HG02884 (cell line): ENCODE measurements around the gene XPR1.
"Not testable (repeated sequence)": the region's sequence is repeated elsewhere in the genome, so short reads cannot be mapped to it uniquely, and the experiment has no call there.

Experiments used
- ATAC-seq: cut with Tn5 transposase; IDR thresholded peaks from one replicate; pipeline ENCODE4 v1.9.1; 2021; ENCODE audit warnings: mild to moderate bottlenecking, moderate library complexity; ENCODE audit not compliant: unreplicated experiment

XPR1 gene

DNA sequence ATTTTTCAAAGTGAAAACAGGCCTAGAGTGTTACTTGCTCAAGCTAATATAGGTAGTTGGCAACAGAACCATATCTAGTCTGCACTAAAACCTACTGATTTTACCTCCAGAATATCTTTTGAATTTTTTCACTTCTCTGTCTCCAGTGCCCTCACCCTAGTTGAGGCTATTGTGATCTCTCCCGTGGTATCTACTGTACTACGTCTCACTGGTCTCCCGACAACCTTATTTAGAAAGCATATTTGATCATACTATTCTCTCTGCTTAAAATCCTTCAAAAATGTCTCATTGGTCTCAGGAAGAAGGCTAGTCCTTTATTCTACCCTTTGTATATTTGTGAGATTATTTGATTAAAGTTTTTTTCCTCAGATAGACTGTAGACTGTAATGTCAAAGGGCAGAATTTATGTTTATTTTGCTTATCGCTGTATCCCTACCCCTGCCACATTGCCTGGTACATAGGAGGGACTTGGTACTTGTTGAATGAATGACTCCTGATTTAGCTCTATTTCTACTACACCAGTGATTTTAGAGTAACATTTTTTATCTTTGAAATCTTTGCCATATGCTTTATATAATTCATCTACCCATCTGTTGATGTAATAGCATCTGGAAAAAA is 145.4 kb downstream of the XPR1 start:
- ATAC-seq: no peak

GRCh38 chr1:180778782-180779398 is 147.1 kb downstream of the XPR1 start:
- ATAC-seq: no peak

- ATAC-seq: no peak
Measured at GRCh38 chr1:180779584-180779983, 147.8 kb downstream of the XPR1 start.

GRCh38 chr1:180781718-180782117 is 149.9 kb downstream of the XPR1 start:
- ATAC-seq: no peak

GRCh38 chr1:180785291-180785690 is 153.5 kb downstream of the XPR1 start:
- no peak for ATAC-seq

DNA sequence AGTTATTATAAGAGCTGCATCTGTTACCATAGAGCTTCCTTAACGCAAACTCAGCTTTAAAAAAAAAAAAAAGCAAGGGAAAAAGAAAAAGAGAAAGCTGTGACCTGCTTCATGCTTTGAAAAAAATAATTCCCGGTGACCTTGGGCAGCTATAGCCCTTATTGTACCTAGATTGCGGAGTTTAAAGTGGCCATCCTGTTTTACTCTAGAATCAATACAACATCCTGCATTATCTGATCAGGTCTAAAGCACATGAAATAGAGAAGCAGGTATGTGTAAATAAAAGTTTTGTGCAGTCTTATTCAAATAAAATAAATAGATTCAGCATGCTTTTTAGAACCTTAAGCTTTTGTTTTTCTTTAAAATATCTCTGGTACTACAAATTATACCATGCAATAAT is 154.1 kb downstream of the XPR1 start:
- no peak for ATAC-seq

DNA sequence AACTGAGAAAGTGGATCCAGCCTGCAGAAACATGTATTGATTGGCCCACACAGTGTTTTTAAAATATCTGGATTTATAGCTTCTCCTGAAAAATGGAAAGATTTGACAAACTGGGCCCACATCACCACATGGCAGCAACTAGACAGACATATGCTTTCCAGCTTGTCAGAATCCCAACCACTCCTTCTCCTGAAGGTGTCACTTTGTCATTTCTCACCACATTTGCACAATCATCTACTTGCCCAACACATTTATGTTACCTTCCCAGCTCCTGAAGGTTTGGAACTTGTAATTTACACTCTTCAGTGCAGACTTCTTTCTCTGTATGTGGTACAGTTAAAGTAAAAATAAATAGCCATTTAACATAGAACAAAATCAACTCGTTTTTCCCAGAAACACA is 154.8 kb downstream of the XPR1 start:
- ATAC-seq: no peak

GRCh38 chr1:180787628-180788307 is 155.9 kb downstream of the XPR1 start:
- ATAC-seq: no peak

DNA sequence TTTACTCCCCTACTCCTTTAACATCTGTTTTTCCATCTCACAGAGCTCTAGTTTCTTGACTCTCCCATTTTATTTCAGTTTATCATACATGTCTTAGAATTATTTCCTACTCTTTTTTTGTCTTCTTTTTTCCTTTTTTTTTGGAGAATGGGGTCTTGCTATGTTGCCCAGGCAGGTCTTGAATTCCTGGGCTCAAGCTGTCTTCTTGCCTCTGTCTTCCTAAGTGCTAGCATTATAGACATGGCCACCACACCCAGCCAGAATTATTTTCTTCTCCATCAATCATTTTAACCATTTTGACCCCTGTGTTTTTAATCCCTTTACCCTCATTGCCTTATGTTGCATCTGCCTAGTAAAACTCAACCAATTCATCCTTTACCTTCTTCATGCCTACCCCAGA is 157.6 kb downstream of the XPR1 start:
- ATAC-seq: no peak

DNA sequence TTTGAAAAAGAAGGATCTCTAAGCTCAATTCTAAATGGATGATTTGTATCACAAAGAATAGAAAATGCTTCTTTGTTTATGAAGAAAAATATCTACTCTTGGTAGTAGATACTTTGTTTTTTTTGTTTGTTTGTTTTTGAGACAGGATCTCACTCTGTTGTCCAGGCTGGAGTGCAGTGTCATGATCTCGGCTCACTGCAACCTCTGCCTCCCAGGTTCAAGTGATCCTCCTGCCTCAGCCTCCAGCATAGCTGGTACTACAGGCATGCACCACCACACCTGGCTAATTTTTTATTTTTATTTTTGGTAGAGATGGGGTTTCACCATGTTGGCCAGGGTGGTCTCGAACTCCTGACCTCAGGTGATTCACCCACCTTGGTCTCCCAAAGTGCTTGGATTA is 159.3 kb downstream of the XPR1 start:
- ATAC-seq: not testable (repeated sequence)

GRCh38 chr1:180791806-180792205 is 160.0 kb downstream of the XPR1 start:
- no peak for ATAC-seq

GRCh38 chr1:180793451-180793850 is 161.6 kb downstream of the XPR1 start:
- no peak for ATAC-seq

DNA sequence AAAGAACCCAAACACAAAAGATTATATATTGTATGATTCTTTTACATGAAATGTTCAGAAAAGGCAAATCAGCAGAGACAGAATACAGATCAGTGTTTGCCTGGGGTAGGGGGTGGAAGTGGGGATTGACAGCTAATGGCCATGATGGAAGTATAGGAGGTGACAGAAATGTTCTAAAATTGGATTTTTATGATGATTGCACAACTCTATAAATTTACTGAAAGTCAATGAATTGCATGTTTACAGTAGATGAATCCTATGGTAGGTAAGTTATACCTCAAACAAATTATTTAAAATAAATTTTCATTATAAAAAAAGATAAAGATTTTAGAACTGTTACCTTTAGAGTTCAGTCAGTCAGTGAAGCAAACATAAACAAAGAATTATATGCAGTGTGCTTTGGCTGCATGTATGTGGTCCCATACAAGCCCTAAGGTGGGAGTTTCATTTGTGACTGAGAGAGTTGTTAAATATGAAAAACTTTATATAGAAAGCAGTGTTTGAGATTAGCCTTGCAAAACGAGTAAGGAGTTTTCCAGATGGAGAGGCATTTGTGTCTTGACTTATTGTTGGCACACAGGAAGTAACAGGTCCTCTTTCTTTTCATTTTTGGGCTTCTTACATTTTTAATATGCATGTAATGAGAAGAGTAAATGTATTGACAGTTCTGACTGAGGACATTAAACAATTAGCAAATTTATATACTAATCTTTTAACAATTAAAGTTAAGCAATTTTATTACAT is 165.2 kb downstream of the XPR1 start:
- no peak for ATAC-seq

- ATAC-seq: no peak
Measured at GRCh38 chr1:180800945-180801344, 169.1 kb downstream of the XPR1 start.

DNA sequence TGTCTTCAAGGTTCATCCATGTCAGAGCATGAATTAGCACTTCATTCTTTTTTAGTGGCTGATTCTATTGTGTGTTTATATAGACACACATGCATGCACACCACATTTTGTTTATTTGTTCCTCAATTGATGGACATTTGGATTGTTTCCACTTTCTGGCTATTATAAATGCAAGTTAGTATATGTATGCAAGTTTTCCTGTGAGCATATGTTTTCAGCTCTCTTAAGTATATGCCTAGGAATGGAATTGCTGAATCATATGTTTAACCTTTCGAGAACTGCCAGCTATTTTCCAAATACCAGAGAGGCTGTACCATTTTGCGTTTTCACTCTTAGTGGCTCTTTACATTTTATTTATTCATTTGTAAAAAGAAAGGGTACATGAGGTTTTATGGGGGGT is 171.0 kb downstream of the XPR1 start:
- no peak for ATAC-seq

DNA sequence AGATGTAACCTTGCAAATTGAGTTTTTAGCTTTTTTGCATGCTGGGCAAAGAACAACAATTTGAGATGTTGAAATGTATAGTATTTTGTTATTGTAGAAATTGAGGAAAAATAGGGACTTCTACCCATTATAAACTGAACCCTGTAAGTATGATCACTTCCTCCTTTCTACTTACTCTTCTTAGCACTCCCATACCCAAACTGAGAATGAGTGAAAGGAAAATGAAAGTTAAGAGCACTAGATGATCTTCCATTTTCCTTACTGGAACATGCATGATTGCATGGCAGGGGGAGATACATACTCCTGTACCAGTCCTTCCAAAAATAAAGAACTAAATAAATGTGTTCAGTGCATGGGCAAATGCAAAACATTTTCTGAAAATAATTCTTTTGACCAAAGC is 173.5 kb downstream of the XPR1 start:
- peak; percentile 84 for ATAC-seq

- no peak for ATAC-seq
Measured at GRCh38 chr1:180811298-180811697, 179.5 kb downstream of the XPR1 start.

DNA sequence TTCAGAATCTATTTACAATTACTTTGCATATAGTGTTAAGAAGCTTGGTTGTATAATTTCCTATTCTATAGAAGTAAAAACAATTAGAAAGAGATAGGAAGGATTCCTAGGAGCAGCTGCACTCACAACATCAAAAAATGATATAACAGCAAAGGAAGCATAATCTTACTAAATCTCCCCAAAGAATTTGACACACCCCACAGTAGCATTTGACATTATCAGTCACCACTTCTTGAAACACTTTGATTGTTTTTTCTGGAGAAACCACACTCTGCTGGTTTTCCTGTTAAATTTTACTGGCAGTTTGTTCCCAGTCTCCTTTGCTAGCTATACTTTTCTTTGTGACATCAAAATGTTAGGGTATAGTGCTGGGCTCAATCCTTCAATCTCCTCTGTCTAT is 180.1 kb downstream of the XPR1 start:
- no peak for ATAC-seq

DNA sequence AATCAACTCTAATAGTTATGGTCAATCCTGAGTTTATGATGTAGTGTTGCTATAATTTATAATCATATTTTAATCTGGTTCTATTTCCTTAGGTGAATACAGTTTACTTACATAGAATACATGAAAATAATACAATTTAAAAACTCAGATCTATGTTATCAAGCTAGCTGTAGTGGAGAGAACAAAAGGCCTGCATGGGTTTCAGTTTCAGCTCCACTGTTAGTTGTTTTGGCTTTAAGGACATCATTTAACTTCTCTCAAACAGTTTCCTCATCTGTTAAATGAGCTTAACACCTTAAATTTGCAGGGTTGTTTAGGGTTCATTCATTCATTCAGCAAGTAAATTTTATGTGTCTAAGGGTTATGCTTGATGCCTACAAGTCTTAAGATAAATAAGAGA is 182.4 kb downstream of the XPR1 start:
- ATAC-seq: no peak

GRCh38 chr1:180815188-180815587 is 183.4 kb downstream of the XPR1 start:
- no peak for ATAC-seq

GRCh38 chr1:180816132-180816531 is 184.3 kb downstream of the XPR1 start:
- no peak for ATAC-seq

DNA sequence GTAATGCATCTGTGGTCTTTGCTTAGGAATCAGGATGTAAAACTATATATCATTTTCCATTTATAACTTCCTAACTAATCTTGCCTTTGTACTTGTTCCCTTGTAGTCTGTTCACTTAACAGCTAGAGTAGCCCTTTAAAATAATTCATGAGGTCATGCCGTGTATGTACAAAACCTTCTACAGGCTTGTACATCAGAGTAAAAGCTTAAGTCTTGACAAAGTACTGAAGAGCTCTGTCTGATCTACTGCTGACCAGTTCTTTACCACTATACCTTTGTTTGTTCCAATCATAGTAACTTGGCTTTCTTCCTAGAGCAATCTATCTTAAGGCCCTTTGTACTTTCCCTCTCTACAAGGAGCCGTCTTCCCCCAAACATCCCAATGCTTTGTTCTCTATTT is 190.1 kb downstream of the XPR1 start:
- no peak for ATAC-seq
